ENCODE results near the gene HYOU1.

DNA sequence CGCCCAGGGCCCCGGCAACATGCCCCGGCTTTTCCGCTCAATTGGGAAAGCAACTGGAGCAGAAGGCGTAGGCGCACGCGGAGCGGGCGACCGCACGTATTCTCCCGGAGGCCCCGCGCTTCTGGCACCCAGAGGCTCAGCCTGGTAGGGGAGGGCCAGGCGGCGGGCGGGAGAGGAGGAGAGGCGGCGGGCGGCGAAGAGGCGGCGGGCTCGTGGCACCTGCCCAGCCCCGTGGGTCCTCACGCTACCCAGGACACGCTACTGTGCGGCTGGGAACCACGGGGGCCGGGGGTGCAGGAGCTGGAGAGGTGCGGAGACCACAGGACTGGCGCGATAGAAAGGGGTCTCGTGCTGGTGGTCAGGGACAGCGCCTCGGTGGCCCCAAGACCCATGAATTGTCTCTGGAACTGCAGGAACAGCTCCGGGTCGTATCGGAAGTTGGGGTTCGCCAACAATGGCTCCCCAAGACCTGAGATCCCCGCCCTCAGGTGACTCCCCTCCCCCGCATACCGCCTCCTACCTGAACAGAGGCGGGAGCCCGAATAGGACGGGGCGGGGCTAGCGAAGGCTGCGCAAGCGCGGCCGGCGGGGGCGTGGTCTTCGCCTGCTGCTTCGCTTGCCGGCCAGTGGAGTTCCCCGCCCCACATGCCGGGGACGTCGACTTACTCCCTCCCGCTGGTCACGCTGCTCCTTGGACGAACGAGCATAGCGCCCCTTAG, 26.5 kb downstream of the HYOU1 start, which contains the start of gene SLC37A4:
- TF ChIP-seq, protein P1, sequence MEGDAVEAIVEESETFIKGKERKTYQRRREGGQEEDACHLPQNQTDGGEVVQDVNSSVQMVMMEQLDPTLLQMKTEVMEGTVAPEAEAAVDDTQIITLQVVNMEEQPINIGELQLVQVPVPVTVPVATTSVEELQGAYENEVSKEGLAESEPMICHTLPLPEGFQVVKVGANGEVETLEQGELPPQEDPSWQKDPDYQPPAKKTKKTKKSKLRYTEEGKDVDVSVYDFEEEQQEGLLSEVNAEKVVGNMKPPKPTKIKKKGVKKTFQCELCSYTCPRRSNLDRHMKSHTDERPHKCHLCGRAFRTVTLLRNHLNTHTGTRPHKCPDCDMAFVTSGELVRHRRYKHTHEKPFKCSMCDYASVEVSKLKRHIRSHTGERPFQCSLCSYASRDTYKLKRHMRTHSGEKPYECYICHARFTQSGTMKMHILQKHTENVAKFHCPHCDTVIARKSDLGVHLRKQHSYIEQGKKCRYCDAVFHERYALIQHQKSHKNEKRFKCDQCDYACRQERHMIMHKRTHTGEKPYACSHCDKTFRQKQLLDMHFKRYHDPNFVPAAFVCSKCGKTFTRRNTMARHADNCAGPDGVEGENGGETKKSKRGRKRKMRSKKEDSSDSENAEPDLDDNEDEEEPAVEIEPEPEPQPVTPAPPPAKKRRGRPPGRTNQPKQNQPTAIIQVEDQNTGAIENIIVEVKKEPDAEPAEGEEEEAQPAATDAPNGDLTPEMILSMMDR (IDR thresholded peaks at IDR 0.05), result peak in 5 of 6 experiments; percentile 83 to 98 (median 94)
- peak in 2 of 4 donors; percentile 25 to 77 for TF ChIP-seq POLR2A (IDR thresholded peaks at IDR 0.05)
